HG03520 (cell line): ENCODE data around the gene MCUR1.

Experiments used
- ATAC-seq: cut with Tn5 transposase; IDR thresholded peaks from one replicate; pipeline ENCODE4 v1.9.1; 2021; ENCODE audit warnings: mild to moderate bottlenecking, moderate library complexity; ENCODE audit not compliant: unreplicated experiment

Gene MCUR1

DNA sequence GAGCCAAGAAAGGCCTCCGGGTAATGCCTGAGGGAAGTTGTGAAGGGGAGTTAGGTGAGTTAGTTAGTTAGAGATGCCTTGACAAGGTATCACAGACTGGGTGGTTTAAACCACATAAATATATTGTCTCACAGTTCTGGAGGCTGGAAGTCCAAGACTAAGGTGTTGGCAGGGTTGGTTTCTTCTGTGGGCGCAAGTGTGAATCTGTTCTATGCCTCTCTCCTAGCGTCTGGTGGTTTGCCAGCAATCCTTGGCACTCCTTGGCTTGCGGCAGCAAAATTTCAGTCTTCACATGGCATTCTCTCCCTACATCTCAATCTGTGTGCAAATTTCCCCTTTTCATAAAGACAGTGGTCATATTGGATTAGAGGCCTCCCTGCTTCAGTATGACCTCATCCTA lies 73.0 kb downstream of the MCUR1 start:
- ATAC-seq = no peak
